IMR-90 (cell line): Measurements from ENCODE around the gene LGALS16.
"Not testable (repeated sequence)": the region's sequence is repeated elsewhere in the genome, so short reads cannot be mapped to it uniquely, and the experiment has no call there.

Experiments used
- BHLHE40 ChIP-seq: fragments of 150-350 bp; IDR thresholded peaks from 2 replicates; pipeline ENCODE4 v1.6.1; 2016; ENCODE audit warnings: mild to moderate bottlenecking, low read depth, low read length
- CEBPB ChIP-seq: IDR thresholded peaks from 2 replicates; pipeline ENCODE4 v1.6.1; 2012; ENCODE audit warnings: low read depth, low read length, improper control_type of control experiment
- CHD1 ChIP-seq: IDR thresholded peaks from 2 replicates; pipeline ENCODE4 v1.6.1; 2012; ENCODE audit warnings: low read depth, low read length, improper control_type of control experiment
- CTCF ChIP-seq: conservative IDR thresholded peaks from 2 replicates; pipeline ENCODE4 v1.5.1; 2012; ENCODE audit warnings: mild to moderate bottlenecking, low read depth, low read length, improper control_type of control experiment
- FOS ChIP-seq: fragments of 150-350 bp; IDR thresholded peaks from 2 replicates; pipeline ENCODE4 v1.6.1; 2016; ENCODE audit warnings: low read depth, low read length
- MAFK ChIP-seq: IDR thresholded peaks from 2 replicates; pipeline ENCODE4 v1.6.1; 2012; ENCODE audit warnings: low read depth, low read length, improper control_type of control experiment
- MXI1 ChIP-seq: IDR thresholded peaks from 2 replicates; pipeline ENCODE4 v1.6.1; 2012; ENCODE audit warnings: low read depth, mild to moderate bottlenecking, low read length, moderate library complexity, borderline replicate concordance
- NFE2L2 ChIP-seq: fragments of 150-350 bp; IDR thresholded peaks from 2 replicates; pipeline ENCODE4 v1.6.1; 2016; ENCODE audit warnings: low read depth, mild to moderate bottlenecking, low read length
- POLR2A ChIP-seq: IDR thresholded peaks from 2 replicates; pipeline ENCODE4 v1.6.1; 2012; ENCODE audit warnings: mild to moderate bottlenecking, low read depth, low read length
- RAD21 ChIP-seq: IDR thresholded peaks from 2 replicates; pipeline ENCODE4 v1.6.1; 2012; ENCODE audit warnings: low read length, improper control_type of control experiment
- RCOR1 ChIP-seq: IDR thresholded peaks from 2 replicates; pipeline ENCODE4 v1.6.1; 2012; ENCODE audit warnings: mild to moderate bottlenecking, low read length, improper control_type of control experiment; ENCODE audit not compliant: insufficient replicate concordance
- RFX5 ChIP-seq: IDR thresholded peaks from 2 replicates; pipeline ENCODE4 v1.8.0; 2012; ENCODE audit warnings: low read depth, mild to moderate bottlenecking, low read length, moderate library complexity
- SMC3 ChIP-seq: fragments of 150-350 bp; IDR thresholded peaks from 2 replicates; pipeline ENCODE4 v1.6.1; 2016; ENCODE audit warnings: low read depth, mild to moderate bottlenecking, antibody characterized with exemption, low read length, moderate library complexity
- USF2 ChIP-seq: fragments of 150-350 bp; IDR thresholded peaks from 2 replicates; pipeline ENCODE4 v1.6.1; 2017; ENCODE audit warnings: mild to moderate bottlenecking, antibody characterized with exemption, low read length, low read depth

- TF ChIP-seq SMC3, CTCF, RAD21, RCOR1, CEBPB, POLR2A, MAFK, USF2, BHLHE40, RFX5, MXI1, NFE2L2, FOS, CHD1: not testable (repeated sequence)
Measured at GRCh38 chr19:39688637-39689036, 32.9 kb downstream of the LGALS16 start.
